ENCODE results near the gene CAV2.

The CAV2 gene

GRCh38 chr7:116503835-116504234 is 4.3 kb downstream of the CAV2 start:
- TF ChIP-seq CTCF (IDR thresholded peaks at IDR 0.05) (no peak), ZFX (IDR thresholded peaks at IDR 0.05; ENCODE audit: borderline replicate concordance) (no peak)
- no peak overlapping the region for H3K27ac ChIP-seq

- TF ChIP-seq CTCF (IDR thresholded peaks at IDR 0.05) (no peak), ZFX (IDR thresholded peaks at IDR 0.05; ENCODE audit: borderline replicate concordance) (no peak)
- H3K27ac ChIP-seq: no peak overlapping the region
These were observed 5.7 kb downstream of the CAV2 start for GRCh38 chr7:116505278-116505677.

- no peak overlapping the region for H3K27ac ChIP-seq
- TF ChIP-seq ZFX (IDR thresholded peaks at IDR 0.05; ENCODE audit: borderline replicate concordance): no peak
- no peak for TF ChIP-seq CTCF (IDR thresholded peaks at IDR 0.05)
These were observed 6.3 kb downstream of the CAV2 start for GRCh38 chr7:116505823-116506222.

GRCh38 chr7:116509982-116510579 is 10.5 kb downstream of the CAV2 start:
- no peak for TF ChIP-seq CTCF (IDR thresholded peaks at IDR 0.05)
- TF ChIP-seq ZFX (IDR thresholded peaks at IDR 0.05; ENCODE audit: borderline replicate concordance): no peak
- no peak overlapping the region for H3K27ac ChIP-seq

GRCh38 chr7:116510795-116511194 is 11.3 kb downstream of the CAV2 start:
- TF ChIP-seq ZFX (IDR thresholded peaks at IDR 0.05; ENCODE audit: borderline replicate concordance) (no peak), CTCF (IDR thresholded peaks at IDR 0.05) (no peak)
- H3K27ac ChIP-seq: no peak overlapping the region

GRCh38 chr7:116511552-116512519 is 12.3 kb downstream of the CAV2 start:
- TF ChIP-seq ZFX (IDR thresholded peaks at IDR 0.05; ENCODE audit: borderline replicate concordance) (no peak), CTCF (IDR thresholded peaks at IDR 0.05) (no peak)

More at GRCh38 chr7:116511552-116512519, 12.3 kb downstream of the CAV2 start:
- no peak overlapping the region for H3K27ac ChIP-seq
